GM18520 (cell line): Measurements from ENCODE around the gene SLC25A1.
"Not testable (repeated sequence)": the region's sequence is repeated elsewhere in the genome, so short reads cannot be mapped to it uniquely, and the experiment has no call there.

ENCODE experiments used
- ATAC-seq: cut with Tn5 transposase; IDR thresholded peaks from one replicate; pipeline ENCODE4 v1.9.1; 2021; ENCODE audit not compliant: unreplicated experiment

Gene SLC25A1

GRCh38 chr22:19207401-19207808 lies 28.9 kb upstream of the SLC25A1 start:
- ATAC-seq: no peak

- ATAC-seq: no peak
Measured at GRCh38 chr22:19206287-19206686, 27.8 kb upstream of the SLC25A1 start.

- no peak for ATAC-seq
Measured at GRCh38 chr22:19204640-19205039, 26.1 kb upstream of the SLC25A1 start.

GRCh38 chr22:19203834-19204233 lies 25.3 kb upstream of the SLC25A1 start:
- ATAC-seq: no peak

- ATAC-seq: not testable (repeated sequence)
Measured at GRCh38 chr22:19202799-19203186, 24.3 kb upstream of the SLC25A1 start.

GRCh38 chr22:19201869-19202798 lies 23.6 kb upstream of the SLC25A1 start:
- ATAC-seq: no peak

GRCh38 chr22:19201130-19201868 lies 22.8 kb upstream of the SLC25A1 start:
- ATAC-seq: no peak

- ATAC-seq: no peak
Measured at GRCh38 chr22:19199479-19199878, 20.9 kb upstream of the SLC25A1 start.

- ATAC-seq: no peak
Measured at GRCh38 chr22:19197997-19198865, 19.7 kb upstream of the SLC25A1 start.

GRCh38 chr22:19196841-19197612 lies 18.5 kb upstream of the SLC25A1 start:
- ATAC-seq: no peak

- no peak for ATAC-seq
Measured at GRCh38 chr22:19195796-19196731, 17.5 kb upstream of the SLC25A1 start.

- ATAC-seq: no peak
Measured at GRCh38 chr22:19194766-19195536, 16.4 kb upstream of the SLC25A1 start.

- no peak for ATAC-seq
Measured at GRCh38 chr22:19193879-19194278, 15.3 kb upstream of the SLC25A1 start.

- ATAC-seq: no peak
Measured at GRCh38 chr22:19187716-19188563, 9.4 kb upstream of the SLC25A1 start.

- ATAC-seq: no peak
Measured at GRCh38 chr22:19184276-19184997, 5.9 kb upstream of the SLC25A1 start.

- ATAC-seq: no peak
Measured at GRCh38 chr22:19183216-19183615, 4.7 kb upstream of the SLC25A1 start.
